HG02943 (cell line): Measurements from ENCODE around the gene LATS2.
"Not testable (repeated sequence)": the region's sequence is repeated elsewhere in the genome, so short reads cannot be mapped to it uniquely, and the experiment has no call there.

ENCODE experiments used
- ATAC-seq: cut with Tn5 transposase; IDR thresholded peaks from one replicate; pipeline ENCODE4 v1.9.1; 2021; ENCODE audit warnings: mild to moderate bottlenecking, low read depth, moderate library complexity; ENCODE audit not compliant: unreplicated experiment

Gene LATS2

GRCh38 chr13:21075379-21076249 lies 14.2 kb upstream of the LATS2 start:
- ATAC-seq = no peak

GRCh38 chr13:21075011-21075378 lies 13.6 kb upstream of the LATS2 start:
- ATAC-seq = no peak

- no peak for ATAC-seq
Observed at GRCh38 chr13:21074546-21074945, 13.2 kb upstream of the LATS2 start.

- no peak for ATAC-seq
Observed at GRCh38 chr13:21071924-21072323, 10.5 kb upstream of the LATS2 start.

- no peak for ATAC-seq
Observed at GRCh38 chr13:21071015-21071414, 9.6 kb upstream of the LATS2 start.

GRCh38 chr13:21069561-21070004 lies 8.2 kb upstream of the LATS2 start:
- no peak for ATAC-seq

- ATAC-seq = no peak
Observed at GRCh38 chr13:21067848-21068247, 6.5 kb upstream of the LATS2 start.

GRCh38 chr13:21066946-21067345 lies 5.6 kb upstream of the LATS2 start:
- no peak for ATAC-seq

GRCh38 chr13:21065686-21066085 lies 4.3 kb upstream of the LATS2 start:
- ATAC-seq = no peak

GRCh38 chr13:21063031-21063430 lies 1.6 kb upstream of the LATS2 start:
- no peak for ATAC-seq

- ATAC-seq = peak; percentile 14
Observed at GRCh38 chr13:21060338-21061028, 903 bp downstream of the LATS2 start.

GRCh38 chr13:21059641-21060337 lies 1.6 kb downstream of the LATS2 start:
- no peak for ATAC-seq

- no peak for ATAC-seq
Observed at GRCh38 chr13:21058361-21058760, 3.0 kb downstream of the LATS2 start.

GRCh38 chr13:21055511-21056045 lies 5.8 kb downstream of the LATS2 start:
- no peak for ATAC-seq

GRCh38 chr13:21055016-21055415 lies 6.4 kb downstream of the LATS2 start:
- ATAC-seq = no peak

GRCh38 chr13:21054313-21054712 lies 7.1 kb downstream of the LATS2 start:
- no peak for ATAC-seq

GRCh38 chr13:21053231-21053630 lies 8.2 kb downstream of the LATS2 start:
- no peak for ATAC-seq

GRCh38 chr13:21051675-21052074 lies 9.7 kb downstream of the LATS2 start:
- no peak for ATAC-seq

- ATAC-seq = no peak
Observed at GRCh38 chr13:21050288-21051197, 10.8 kb downstream of the LATS2 start.

- ATAC-seq = not testable (repeated sequence)
Observed at GRCh38 chr13:21049731-21050130, 11.7 kb downstream of the LATS2 start.
